K562 (cell line): ENCODE data around the gene CAPRIN1. TPM values are rescaled to one million over a fixed set of nuclear protein-coding genes. Genes with fewer than 3 reads are reported as not detected.

Experiments
- ADNP ChIP-seq: fragments of 200-800 bp; sonication (Bioruptor generic); IDR thresholded peaks from 2 replicates; pipeline ENCODE4 v1.6.1; 2016; ENCODE audit warnings: missing genetic modification characterization, missing compliant biosample characterization
- CREBBP ChIP-seq: IDR thresholded peaks from one replicate; pipeline ENCODE4 v1.6.1; 2012; ENCODE audit warnings: low read depth, mild to moderate bottlenecking, control low read depth, inconsistent platforms, low read length
- CREM ChIP-seq: IDR thresholded peaks from 2 replicates; pipeline ENCODE4 v1.6.1; 2014; ENCODE audit warnings: antibody characterized with exemption, low read depth
- DPF2 ChIP-seq: fragments of 450-650 bp; IDR thresholded peaks from 2 replicates; pipeline ENCODE4 v1.6.1; 2016
- JUND ChIP-seq, 2 experiments: IDR thresholded peaks; 2 replicates in 1 of 2; 3 replicates in 1 of 2; pipeline ENCODE4 v1.6.1; 2011; ENCODE audit warnings: borderline replicate concordance in 2 of 2, low read depth in 2 of 2, low read length in 2 of 2, improper control_type of control experiment in 1 of 2, missing biosample characterization in 1 of 2, missing genetic modification characterization in 1 of 2, missing genetic modification reagents in 1 of 2
- MTA2 ChIP-seq: fragments of 450-650 bp; IDR thresholded peaks from 2 replicates; pipeline ENCODE4 v1.6.1; 2016; ENCODE audit warnings: low read depth
- MYBL2 ChIP-seq, 2 experiments: fragments of 450-650 bp in 1 of 2; sonication (generic) in 1 of 2; formaldehyde crosslinking in 1 of 2; IDR thresholded peaks; 2 replicates each; pipeline versions ENCODE4 v1.6.1 to v1.8.1; 2017 to 2022; ENCODE audit warnings: borderline replicate concordance in 1 of 2, inconsistent platforms in 1 of 2, low read depth in 1 of 2, mild to moderate bottlenecking in 1 of 2, missing genetic modification reagents in 1 of 2, moderate library complexity in 1 of 2
- NR2C1 ChIP-seq, 2 experiments: fragments of 450-650 bp; IDR thresholded peaks; 2 replicates each; pipeline ENCODE4 v1.6.1; 2017; ENCODE audit warnings: mild to moderate bottlenecking in 2 of 2, antibody characterized with exemption in 1 of 2, inconsistent platforms in 1 of 2, missing compliant biosample characterization in 1 of 2, missing genetic modification characterization in 1 of 2
- PHF8 ChIP-seq: fragments of 200-600 bp; sonication (generic); IDR thresholded peaks from 2 replicates; pipeline ENCODE4 v1.6.1; 2012; ENCODE audit warnings: mixed run types, mild to moderate bottlenecking, inconsistent platforms, low read length, moderate library complexity, borderline replicate concordance
- SMARCB1 ChIP-seq: IDR thresholded peaks from 2 replicates; pipeline ENCODE4 v1.6.1; 2011; ENCODE audit warnings: improper control_type of control experiment, low read depth; ENCODE audit not compliant: insufficient read length
- SP2 ChIP-seq: IDR thresholded peaks from 2 replicates; pipeline ENCODE4 v1.6.1; 2011; ENCODE audit warnings: mild to moderate bottlenecking, low read depth, low read length, moderate library complexity; ENCODE audit not compliant: poor library complexity, severe bottlenecking; ENCODE audit errors: extremely low read depth
- STAG1 ChIP-seq: sonication (generic); formaldehyde crosslinking; IDR thresholded peaks from 2 replicates; pipeline ENCODE4 v1.5.0; 2020; ENCODE audit warnings: missing genetic modification reagents, borderline replicate concordance
- U2AF2 ChIP-seq: fragments of 200-400 bp; formaldehyde crosslinking; optimal IDR thresholded peaks from 2 replicates; pipeline ENCODE3; 2017; ENCODE audit warnings: low read depth, mild to moderate bottlenecking, low read length
- ZBTB17 ChIP-seq: fragments of 450-650 bp; formaldehyde crosslinking; IDR thresholded peaks from 2 replicates; pipeline ENCODE4 v1.4.0; 2020; ENCODE audit warnings: mild to moderate bottlenecking
- ZBTB7A ChIP-seq: IDR thresholded peaks from 2 replicates; pipeline ENCODE4 v1.6.1; 2011; ENCODE audit warnings: low read depth, mild to moderate bottlenecking, low read length, moderate library complexity, borderline replicate concordance; ENCODE audit not compliant: control insufficient read depth
- ZC3H4 ChIP-seq: sonication (generic); formaldehyde crosslinking; IDR thresholded peaks from 2 replicates; pipeline ENCODE4 v1.9.0; 2021; ENCODE audit warnings: missing genetic modification reagents, borderline replicate concordance
- ZFX ChIP-seq: sonication (generic); formaldehyde crosslinking; IDR thresholded peaks from 2 replicates; pipeline ENCODE4 v1.8.0; 2022; ENCODE audit warnings: mild to moderate bottlenecking, missing genetic modification reagents, moderate library complexity
- ZNF140 ChIP-seq: fragments of 250-450 bp; sonication (Bioruptor Pico); IDR thresholded peaks from 2 replicates; pipeline ENCODE4 v1.8.0; 2021; ENCODE audit warnings: moderate library complexity, mild to moderate bottlenecking, inconsistent platforms
- ZNF561 ChIP-seq: fragments of 450-650 bp; formaldehyde crosslinking; conservative IDR thresholded peaks from 2 replicates; pipeline ENCODE4 v1.4.0; 2020; ENCODE audit warnings: mild to moderate bottlenecking, moderate library complexity
- polyA plus RNA-seq, 8 experiments: library from polyadenylated mRNA; depleted of rRNA in 4 of 8; stranded (reverse) in 5 of 8; unstranded in 3 of 8; fragments of >200 nt; fragmentation: Nextera tagmentation in 2 of 8; fragmentation: Illumina TruSeq in 1 of 8; extraction: Ambion mirVana in 2 of 8; extraction: Trizol in 1 of 8; gene quantifications; 2 replicates each; pipeline versions ENCODE4 v1.2.1 to v1.2.3, GENCODE V29; 2011 to 2014; ENCODE audit warnings: inconsistent platforms in 1 of 8, missing spikeins in 1 of 8
- total RNA-seq, 7 experiments: library from RNA; depleted of rRNA in 6 of 7; stranded (reverse); fragments of >200 nt in 6 of 7; fragmentation: Illumina TruSeq in 2 of 7; extraction: Trizol in 2 of 7; gene quantifications; 2 replicates each; pipeline versions ENCODE4 v1.2.1 to v1.2.3, GENCODE V29; 2011 to 2021; ENCODE audit warnings: low replicate concordance in 1 of 7
- TF ChIP-seq, protein P1 (sequence below): fragments of 450-650 bp; formaldehyde crosslinking; IDR thresholded peaks from 2 replicates; pipeline ENCODE4 v1.4.0; 2022; ENCODE audit warnings: mild to moderate bottlenecking, moderate library complexity
- TF ChIP-seq, protein P2 (sequence below): fragments of 250-450 bp; sonication (Bioruptor Pico); IDR thresholded peaks from 2 replicates; pipeline ENCODE4 v1.8.0; 2021; ENCODE audit warnings: moderate library complexity, mild to moderate bottlenecking, inconsistent platforms
- TF ChIP-seq, protein P3 (sequence below): fragments of 450-650 bp; IDR thresholded peaks from 2 replicates; pipeline ENCODE4 v1.6.1; 2017; ENCODE audit warnings: mild to moderate bottlenecking, moderate library complexity

CAPRIN1 gene
- total and polyA plus RNA-seq, 9 of the 15 experiments (the other 6 are each of a cell fraction or from before 2014, with no cell fraction given): 49.6 to 271 (median 244) TPM

DNA sequence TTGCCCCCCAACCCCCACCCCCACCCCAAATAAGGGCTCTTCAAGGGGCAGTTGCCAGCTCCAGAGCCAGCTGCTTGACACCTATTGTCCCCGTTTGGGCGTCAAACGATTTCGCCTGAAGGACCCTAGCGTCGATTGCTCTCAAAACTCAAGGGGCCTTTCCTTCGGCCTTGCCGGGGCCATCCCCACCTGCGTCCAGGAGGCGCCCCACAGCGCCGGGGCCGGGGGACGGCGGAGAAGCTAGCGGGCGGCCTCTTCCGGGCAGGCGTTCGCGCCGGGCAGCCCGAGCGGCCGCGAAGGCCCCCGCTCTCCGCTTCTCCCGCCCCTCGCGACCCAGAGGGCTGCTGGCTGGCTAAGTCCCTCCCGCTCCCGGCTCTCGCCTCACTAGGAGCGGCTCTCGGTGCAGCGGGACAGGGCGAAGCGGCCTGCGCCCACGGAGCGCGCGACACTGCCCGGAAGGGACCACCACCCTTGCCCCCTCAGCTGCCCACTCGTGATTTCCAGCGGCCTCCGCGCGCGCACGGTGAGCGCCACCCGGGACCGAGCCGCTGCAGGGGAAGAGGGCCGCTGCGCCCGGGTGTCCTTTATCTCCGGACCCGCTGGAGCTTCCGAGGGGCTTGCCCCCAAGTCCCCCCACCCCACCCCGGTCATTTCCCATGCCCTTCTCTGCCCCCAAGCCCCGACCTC lies at the start of gene CAPRIN1 (continued):
- no peak for TF ChIP-seq NR2C1 (IDR thresholded peaks at IDR 0.05)
- no peak for TF ChIP-seq NR2C1 (tag; IDR thresholded peaks at IDR 0.05)
- no peak; the same call in 1 of the 2 replicates for TF ChIP-seq DPF2
- no peak for TF ChIP-seq SMARCB1
- no peak for TF ChIP-seq ZNF561 (CRISPR knock-in tag)
- TF ChIP-seq ZBTB7A: peak; percentile 23; the same call in 1 of the 2 replicates
- TF ChIP-seq, protein P1, sequence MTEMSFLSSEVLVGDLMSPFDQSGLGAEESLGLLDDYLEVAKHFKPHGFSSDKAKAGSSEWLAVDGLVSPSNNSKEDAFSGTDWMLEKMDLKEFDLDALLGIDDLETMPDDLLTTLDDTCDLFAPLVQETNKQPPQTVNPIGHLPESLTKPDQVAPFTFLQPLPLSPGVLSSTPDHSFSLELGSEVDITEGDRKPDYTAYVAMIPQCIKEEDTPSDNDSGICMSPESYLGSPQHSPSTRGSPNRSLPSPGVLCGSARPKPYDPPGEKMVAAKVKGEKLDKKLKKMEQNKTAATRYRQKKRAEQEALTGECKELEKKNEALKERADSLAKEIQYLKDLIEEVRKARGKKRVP (CRISPR knock-in tag): 0 out of 2 replicates have a peak, but pooled peaks have one; percentile 28
- no peak for TF ChIP-seq MYBL2 (IDR thresholded peaks at IDR 0.05; ENCODE audit: low read depth)
- no peak; the same call in 1 of the 2 replicates for TF ChIP-seq MYBL2 (CRISPR knock-in tag; IDR thresholded peaks at IDR 0.05; ENCODE audit: borderline replicate concordance)
- TF ChIP-seq, protein P2, sequence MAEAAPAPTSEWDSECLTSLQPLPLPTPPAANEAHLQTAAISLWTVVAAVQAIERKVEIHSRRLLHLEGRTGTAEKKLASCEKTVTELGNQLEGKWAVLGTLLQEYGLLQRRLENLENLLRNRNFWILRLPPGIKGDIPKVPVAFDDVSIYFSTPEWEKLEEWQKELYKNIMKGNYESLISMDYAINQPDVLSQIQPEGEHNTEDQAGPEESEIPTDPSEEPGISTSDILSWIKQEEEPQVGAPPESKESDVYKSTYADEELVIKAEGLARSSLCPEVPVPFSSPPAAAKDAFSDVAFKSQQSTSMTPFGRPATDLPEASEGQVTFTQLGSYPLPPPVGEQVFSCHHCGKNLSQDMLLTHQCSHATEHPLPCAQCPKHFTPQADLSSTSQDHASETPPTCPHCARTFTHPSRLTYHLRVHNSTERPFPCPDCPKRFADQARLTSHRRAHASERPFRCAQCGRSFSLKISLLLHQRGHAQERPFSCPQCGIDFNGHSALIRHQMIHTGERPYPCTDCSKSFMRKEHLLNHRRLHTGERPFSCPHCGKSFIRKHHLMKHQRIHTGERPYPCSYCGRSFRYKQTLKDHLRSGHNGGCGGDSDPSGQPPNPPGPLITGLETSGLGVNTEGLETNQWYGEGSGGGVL (CRISPR knock-in tag): no peak
- no peak for TF ChIP-seq SP2
- peak; percentile 81 for TF ChIP-seq PHF8
- peak; percentile 81 for TF ChIP-seq ZBTB17 (CRISPR knock-in tag)
- TF ChIP-seq, protein P3, sequence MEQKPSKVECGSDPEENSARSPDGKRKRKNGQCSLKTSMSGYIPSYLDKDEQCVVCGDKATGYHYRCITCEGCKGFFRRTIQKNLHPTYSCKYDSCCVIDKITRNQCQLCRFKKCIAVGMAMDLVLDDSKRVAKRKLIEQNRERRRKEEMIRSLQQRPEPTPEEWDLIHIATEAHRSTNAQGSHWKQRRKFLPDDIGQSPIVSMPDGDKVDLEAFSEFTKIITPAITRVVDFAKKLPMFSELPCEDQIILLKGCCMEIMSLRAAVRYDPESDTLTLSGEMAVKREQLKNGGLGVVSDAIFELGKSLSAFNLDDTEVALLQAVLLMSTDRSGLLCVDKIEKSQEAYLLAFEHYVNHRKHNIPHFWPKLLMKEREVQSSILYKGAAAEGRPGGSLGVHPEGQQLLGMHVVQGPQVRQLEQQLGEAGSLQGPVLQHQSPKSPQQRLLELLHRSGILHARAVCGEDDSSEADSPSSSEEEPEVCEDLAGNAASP: no peak
- no peak for TF ChIP-seq CREBBP
- peak; percentile 29; the same call in 1 of the 2 replicates for TF ChIP-seq JUND (IDR thresholded peaks at IDR 0.05; ENCODE audit: borderline replicate concordance, low read depth, low read length)
- TF ChIP-seq JUND (tag; IDR thresholded peaks at IDR 0.05; ENCODE audit: borderline replicate concordance, low read depth, low read length): peak; percentile 22; the same call in 1 of the 3 replicates
- TF ChIP-seq CREM: peak; percentile 29; the same call in 1 of the 2 replicates
- no peak for TF ChIP-seq ZC3H4 (CRISPR knock-in tag)
- TF ChIP-seq U2AF2: no peak
- TF ChIP-seq ADNP (tag): no peak
- TF ChIP-seq STAG1 (CRISPR knock-in tag): no peak
- no peak for TF ChIP-seq ZNF140 (CRISPR knock-in tag)
- peak; percentile 90 for TF ChIP-seq ZFX (CRISPR knock-in tag)
- no peak for TF ChIP-seq MTA2
